ENCODE results near the gene INSYN2A. TPM values are rescaled to one million over a fixed set of nuclear protein-coding genes. Genes with fewer than 3 reads are reported as not detected.

The INSYN2A gene
- total RNA-seq, 2 donors from 2014 or later, result 0.09 TPM; not detected in 1

GRCh38 chr10:127162841-127163240, 33.5 kb downstream of the INSYN2A start:
- H3K27me3 Mint-ChIP-seq (ENCODE audit: insufficient read depth), result no peaks in the 10 kb centered on the region
- no peaks in the 10 kb centered on the region for H3K4me1 ChIP-seq (ENCODE audit: control insufficient read depth, insufficient read depth, low read length)

DNA sequence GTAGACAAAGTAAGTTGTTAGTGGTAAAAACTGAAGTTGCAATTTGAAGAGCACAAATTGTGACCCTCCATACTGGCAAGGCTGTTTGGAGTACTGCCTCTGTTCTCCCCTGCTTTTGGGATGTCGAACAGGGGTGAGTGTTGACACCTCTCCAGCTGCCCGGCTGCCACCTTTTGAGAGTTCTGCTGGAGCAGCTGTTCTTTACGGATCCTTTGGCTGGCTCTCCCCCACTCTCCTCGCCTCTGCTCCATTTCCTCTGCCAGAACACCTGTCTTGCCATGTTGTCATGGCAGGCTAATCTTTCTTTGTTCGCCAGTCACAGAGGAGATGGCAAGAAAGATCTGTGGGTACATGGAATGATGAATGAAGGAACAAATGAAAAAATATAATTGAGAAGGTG, 34.9 kb downstream of the INSYN2A start:
- no peaks in the 10 kb centered on the region for H3K9me3 ChIP-seq (ENCODE audit: control insufficient read depth, low read length)
- no peak overlapping the region for H3K27ac Mint-ChIP-seq

More at GRCh38 chr10:127162841-127163240, 33.5 kb downstream of the INSYN2A start:
- Histone ChIP-seq H3K9ac (ENCODE audit: extremely low read depth, low read length, poor library complexity, severe bottlenecking) (no peak overlapping the region), H3K9me3 (ENCODE audit: control insufficient read depth, low read length) (no peaks in the 10 kb centered on the region), H3K36me3 (ENCODE audit: control insufficient read depth, insufficient read depth, low read length) (no peaks in the 10 kb centered on the region), H3K27me3 (ENCODE audit: control insufficient read depth, insufficient read depth, low read length, poor library complexity, severe bottlenecking) (no peaks in the 10 kb centered on the region), H3K4me3 (ENCODE audit: low read length) (no peak overlapping the region), H3K27ac (ENCODE audit: low read depth, low read length) (no peak overlapping the region)
- H3K4me3 Mint-ChIP-seq, result no peak overlapping the region
- H3K27ac Mint-ChIP-seq, result no peak overlapping the region
- DNase-seq, result no peak
- no peaks in the 10 kb centered on the region for H3K9me3 Mint-ChIP-seq
- H3K36me3 Mint-ChIP-seq (ENCODE audit: low read depth), result no peaks in the 10 kb centered on the region
- 94 to 95% methylated on average over 4 to 6 of the region's 6 CpGs for WGBS, 2 experiments (ENCODE audit: insufficient coverage in 1 of 2, insufficient read length in 1 of 2)
- TF ChIP-seq, protein P1, sequence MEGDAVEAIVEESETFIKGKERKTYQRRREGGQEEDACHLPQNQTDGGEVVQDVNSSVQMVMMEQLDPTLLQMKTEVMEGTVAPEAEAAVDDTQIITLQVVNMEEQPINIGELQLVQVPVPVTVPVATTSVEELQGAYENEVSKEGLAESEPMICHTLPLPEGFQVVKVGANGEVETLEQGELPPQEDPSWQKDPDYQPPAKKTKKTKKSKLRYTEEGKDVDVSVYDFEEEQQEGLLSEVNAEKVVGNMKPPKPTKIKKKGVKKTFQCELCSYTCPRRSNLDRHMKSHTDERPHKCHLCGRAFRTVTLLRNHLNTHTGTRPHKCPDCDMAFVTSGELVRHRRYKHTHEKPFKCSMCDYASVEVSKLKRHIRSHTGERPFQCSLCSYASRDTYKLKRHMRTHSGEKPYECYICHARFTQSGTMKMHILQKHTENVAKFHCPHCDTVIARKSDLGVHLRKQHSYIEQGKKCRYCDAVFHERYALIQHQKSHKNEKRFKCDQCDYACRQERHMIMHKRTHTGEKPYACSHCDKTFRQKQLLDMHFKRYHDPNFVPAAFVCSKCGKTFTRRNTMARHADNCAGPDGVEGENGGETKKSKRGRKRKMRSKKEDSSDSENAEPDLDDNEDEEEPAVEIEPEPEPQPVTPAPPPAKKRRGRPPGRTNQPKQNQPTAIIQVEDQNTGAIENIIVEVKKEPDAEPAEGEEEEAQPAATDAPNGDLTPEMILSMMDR (conservative IDR thresholded peaks at IDR 0.05), result no peak
- H3K4me1 Mint-ChIP-seq, result no peaks in the 10 kb centered on the region

DNA sequence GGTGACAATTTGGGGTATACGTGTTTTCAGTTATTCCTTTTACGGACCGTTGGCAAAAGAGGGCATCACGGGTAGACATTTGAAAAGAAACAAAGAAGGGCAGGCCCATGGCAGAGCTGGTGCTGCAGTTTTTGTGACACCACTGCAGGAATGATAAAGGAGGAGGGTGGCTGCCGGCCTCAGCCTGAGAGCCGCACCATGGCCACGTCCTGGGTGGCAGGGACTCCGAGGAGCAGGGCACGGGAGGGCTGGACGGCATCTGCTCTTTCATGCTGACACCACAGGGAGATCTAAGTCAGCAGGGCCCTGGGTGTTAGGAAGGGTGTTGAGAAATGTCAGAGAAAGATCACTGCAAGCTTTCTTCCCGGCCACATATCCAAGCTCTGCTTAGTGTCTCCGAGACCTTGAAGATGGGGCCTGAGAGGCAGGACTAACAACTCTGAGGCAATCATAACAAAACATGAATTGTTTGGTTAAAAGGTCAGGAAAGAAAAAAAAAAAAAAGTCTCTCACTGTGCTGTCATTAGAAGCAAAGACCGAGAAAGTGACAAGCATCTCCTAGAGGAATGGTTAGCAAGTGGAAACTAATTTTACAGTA, 36.6 kb downstream of the INSYN2A start:
- no peaks in the 10 kb centered on the region for H3K27me3 ChIP-seq (ENCODE audit: control insufficient read depth, insufficient read depth, low read length, poor library complexity, severe bottlenecking)
- H3K4me3 ChIP-seq (ENCODE audit: low read length), result no peak overlapping the region
- H3K9ac ChIP-seq (ENCODE audit: extremely low read depth, low read length, poor library complexity, severe bottlenecking), result no peak overlapping the region
- Mint-ChIP-seq H3K4me1 (no peaks in the 10 kb centered on the region), H3K36me3 (ENCODE audit: low read depth) (no peaks in the 10 kb centered on the region), H3K27ac (no peak overlapping the region), H3K4me3 (no peak overlapping the region), H3K9me3 (no peaks in the 10 kb centered on the region), H3K27me3 (ENCODE audit: insufficient read depth) (no peaks in the 10 kb centered on the region)
- no peak for DNase-seq
- WGBS, 2 experiments (ENCODE audit: insufficient coverage in 1 of 2, insufficient read length in 1 of 2), result 93% methylated on average over 9 to 13 of the region's 13 CpGs
- H3K27ac ChIP-seq (ENCODE audit: low read depth, low read length), result no peak overlapping the region
- no peaks in the 10 kb centered on the region for H3K4me1 ChIP-seq (ENCODE audit: control insufficient read depth, insufficient read depth, low read length)
- TF ChIP-seq, protein P1 (conservative IDR thresholded peaks at IDR 0.05), result no peak
- no peaks in the 10 kb centered on the region for H3K9me3 ChIP-seq (ENCODE audit: control insufficient read depth, low read length)
- H3K36me3 ChIP-seq (ENCODE audit: control insufficient read depth, insufficient read depth, low read length), result no peaks in the 10 kb centered on the region

More for the DNA sequence above, 34.9 kb downstream of the INSYN2A start:
- TF ChIP-seq, protein P1 (conservative IDR thresholded peaks at IDR 0.05), result no peak
- no peaks in the 10 kb centered on the region for H3K4me1 Mint-ChIP-seq
- H3K36me3 ChIP-seq (ENCODE audit: control insufficient read depth, insufficient read depth, low read length), result no peaks in the 10 kb centered on the region
- H3K27ac ChIP-seq (ENCODE audit: low read depth, low read length), result no peak overlapping the region
- no peaks in the 10 kb centered on the region for H3K27me3 Mint-ChIP-seq (ENCODE audit: insufficient read depth)
- no peaks in the 10 kb centered on the region for H3K4me1 ChIP-seq (ENCODE audit: control insufficient read depth, insufficient read depth, low read length)
- no peak for DNase-seq
- H3K9ac ChIP-seq (ENCODE audit: extremely low read depth, low read length, poor library complexity, severe bottlenecking), result no peak overlapping the region
- WGBS, 2 experiments (ENCODE audit: insufficient coverage in 1 of 2, insufficient read length in 1 of 2), result 92% methylated on average over 5 of the region's 5 CpGs
- no peak overlapping the region for H3K4me3 ChIP-seq (ENCODE audit: low read length)
- no peaks in the 10 kb centered on the region for H3K9me3 Mint-ChIP-seq
- H3K36me3 Mint-ChIP-seq (ENCODE audit: low read depth), result no peaks in the 10 kb centered on the region
- no peak overlapping the region for H3K4me3 Mint-ChIP-seq
- H3K27me3 ChIP-seq (ENCODE audit: control insufficient read depth, insufficient read depth, low read length, poor library complexity, severe bottlenecking), result no peaks in the 10 kb centered on the region
